Activated gamma-delta T cell treated with anti-CD3 and anti-CD28 coated beads, Interleukin-2, amount 50 U/mL, for 16 hours (primary cell): Measurements from ENCODE around the gene CPT1B.
"Not testable (repeated sequence)": the region's sequence is repeated elsewhere in the genome, so short reads cannot be mapped to it uniquely, and the experiment has no call there.

Experiments used
- DNase-seq: peaks from one replicate; pipeline ENCODE4 v3.0.0-alpha.2; 2020; ENCODE audit warnings: low read depth

Gene CPT1B

DNA sequence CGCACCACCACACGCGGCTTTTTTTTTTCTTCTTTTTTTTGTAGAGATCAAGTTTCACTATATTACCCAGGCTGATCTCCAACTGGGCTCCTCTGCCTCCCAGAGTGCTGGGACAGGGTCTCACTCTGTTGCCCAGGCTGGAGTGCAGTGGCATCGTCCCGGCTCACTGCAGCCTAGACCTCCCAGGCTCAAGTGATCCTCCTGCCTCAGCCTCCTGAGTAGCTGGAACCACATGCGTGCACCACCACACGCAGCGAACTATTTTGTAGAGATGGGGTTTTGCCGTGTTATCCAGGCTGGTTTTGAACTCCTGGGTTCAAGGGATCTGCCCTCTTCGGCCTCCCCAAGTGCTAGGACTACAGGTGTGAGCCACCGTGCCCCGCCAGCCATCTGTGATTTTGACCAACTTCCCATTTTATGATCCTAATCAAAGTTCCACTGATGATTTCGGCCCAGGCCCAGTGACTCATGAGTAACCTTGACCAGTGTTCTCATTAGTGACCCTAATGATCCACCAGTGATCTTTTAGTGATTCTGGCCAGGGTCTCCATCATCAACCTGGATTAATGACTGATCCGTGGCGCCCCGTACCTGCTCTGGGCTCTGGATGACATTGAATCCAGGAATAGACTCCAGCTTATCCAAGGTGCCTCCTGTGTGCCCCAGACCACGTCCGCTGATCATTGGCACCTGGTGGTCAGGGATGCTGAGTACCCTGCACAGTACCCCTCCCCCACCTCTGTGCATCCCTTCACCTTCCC lies 50.1 kb downstream of the CPT1B start:
- no peak for DNase-seq

- no peak for DNase-seq
Measured at GRCh38 chr22:50526834-50527801, 51.1 kb downstream of the CPT1B start.

- DNase-seq = peak; percentile 65
Measured at GRCh38 chr22:50526108-50526833, 52.0 kb downstream of the CPT1B start.

DNA sequence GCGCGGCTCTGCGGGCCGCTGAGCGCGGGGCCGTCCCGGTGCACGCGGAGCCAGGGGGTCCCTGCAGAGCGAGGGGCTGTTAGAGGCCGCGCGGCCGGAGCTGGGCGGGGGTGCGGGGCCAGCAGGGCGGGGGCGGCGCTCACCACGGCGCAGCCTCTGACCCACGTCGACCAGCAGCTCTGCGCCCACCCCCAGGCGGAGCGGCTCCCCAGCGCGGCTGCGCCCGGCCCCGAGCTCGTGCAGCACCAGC lies 52.4 kb downstream of the CPT1B start:
- DNase-seq = no peak

DNA sequence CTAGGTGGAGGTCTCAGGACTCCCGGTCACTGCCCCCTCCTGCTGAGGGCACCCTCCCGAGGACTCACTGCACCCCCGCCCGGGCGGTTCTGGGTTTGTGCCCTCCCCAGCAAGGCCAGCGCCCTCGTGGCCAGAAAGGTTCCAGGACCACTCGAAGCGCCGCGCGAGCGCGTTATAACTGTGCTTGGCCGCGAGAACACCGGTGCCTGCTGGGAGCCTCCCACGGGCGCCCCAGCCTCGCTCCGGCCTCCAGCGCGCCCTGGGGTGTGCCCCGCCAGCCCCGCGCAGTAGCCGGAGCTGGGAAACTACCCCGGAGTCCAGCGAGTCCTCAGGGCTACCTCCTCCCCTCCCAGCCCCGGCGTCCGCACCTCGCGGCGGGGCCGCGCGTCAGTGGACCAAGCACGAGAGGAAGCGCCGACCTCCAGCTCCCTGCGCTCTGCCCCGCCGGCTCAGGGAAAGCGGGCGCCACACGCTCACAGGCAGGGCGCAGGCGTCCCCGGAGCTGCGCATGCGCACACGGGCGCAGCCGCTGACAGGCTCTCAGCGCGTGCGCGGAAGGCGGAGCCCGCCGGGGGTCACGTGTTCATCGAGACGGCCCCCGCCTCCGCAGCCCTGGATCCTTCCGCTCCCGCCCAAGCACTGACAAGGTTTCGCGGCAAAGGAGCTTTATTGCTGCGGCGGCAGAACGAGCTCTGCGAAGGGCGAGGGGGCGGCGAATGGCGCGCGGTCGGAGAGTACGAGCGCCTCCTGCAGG lies 52.9 kb downstream of the CPT1B start, which contains the start of gene SCO2:
Gene SCO2 (minus strand): TSS at position 495 of the 754 bp plus-strand sequence. CDS start 1,187 bp downstream, outside the sequence.
- peak; percentile 97 for DNase-seq

GRCh38 chr22:50524676-50525103 lies 53.5 kb downstream of the CPT1B start:
- no peak for DNase-seq

GRCh38 chr22:50523806-50524675 lies 54.2 kb downstream of the CPT1B start:
- no peak for DNase-seq

DNA sequence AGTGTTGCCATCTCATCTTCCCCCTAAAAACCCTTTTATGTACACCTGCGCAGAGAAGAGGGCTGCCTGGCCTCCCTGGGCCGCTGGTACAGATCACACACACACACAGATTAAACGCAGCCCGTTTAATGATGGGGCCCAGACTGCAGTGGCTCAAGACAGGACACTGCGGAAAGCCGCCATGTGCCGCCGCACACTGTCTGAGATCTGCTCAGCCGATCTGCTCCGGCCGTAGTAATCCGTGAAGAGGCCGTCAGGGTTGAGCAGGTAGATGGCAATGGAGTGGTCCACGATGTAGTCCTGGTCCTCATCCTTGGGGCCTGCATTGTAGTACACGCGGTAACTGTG lies 54.8 kb downstream of the CPT1B start:
- no peak for DNase-seq

DNA sequence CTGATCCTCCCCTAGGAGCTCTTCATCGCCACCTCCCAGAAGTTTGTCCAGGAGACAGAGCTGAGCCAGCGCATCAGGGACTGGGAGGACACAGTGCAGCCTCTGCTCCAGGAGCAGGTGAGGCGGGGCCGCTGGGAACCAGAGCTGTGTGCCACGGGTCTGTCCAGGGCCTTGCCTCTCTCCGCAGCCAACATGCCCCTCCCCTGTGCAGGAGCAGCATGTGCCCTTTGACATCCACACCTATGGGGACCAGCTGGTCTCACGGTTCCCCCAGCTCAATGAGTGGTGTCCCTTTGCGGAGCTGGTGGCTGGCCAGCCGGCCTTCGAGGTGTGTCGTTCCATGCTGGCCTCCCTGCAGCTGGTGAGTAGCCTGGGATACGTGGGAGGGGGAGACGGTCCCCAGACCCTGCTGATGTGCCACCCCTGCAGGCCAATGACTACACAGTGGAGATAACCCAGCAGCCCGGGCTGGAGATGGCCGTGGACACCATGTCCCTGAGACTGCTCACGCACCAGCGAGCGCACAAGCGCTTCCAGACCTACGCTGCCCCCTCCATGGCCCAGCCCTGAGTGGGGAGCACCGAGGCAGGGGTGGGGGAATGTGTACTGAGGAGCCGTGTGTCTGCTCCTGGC lies 55.3 kb downstream of the CPT1B start:
- no peak for DNase-seq

DNA sequence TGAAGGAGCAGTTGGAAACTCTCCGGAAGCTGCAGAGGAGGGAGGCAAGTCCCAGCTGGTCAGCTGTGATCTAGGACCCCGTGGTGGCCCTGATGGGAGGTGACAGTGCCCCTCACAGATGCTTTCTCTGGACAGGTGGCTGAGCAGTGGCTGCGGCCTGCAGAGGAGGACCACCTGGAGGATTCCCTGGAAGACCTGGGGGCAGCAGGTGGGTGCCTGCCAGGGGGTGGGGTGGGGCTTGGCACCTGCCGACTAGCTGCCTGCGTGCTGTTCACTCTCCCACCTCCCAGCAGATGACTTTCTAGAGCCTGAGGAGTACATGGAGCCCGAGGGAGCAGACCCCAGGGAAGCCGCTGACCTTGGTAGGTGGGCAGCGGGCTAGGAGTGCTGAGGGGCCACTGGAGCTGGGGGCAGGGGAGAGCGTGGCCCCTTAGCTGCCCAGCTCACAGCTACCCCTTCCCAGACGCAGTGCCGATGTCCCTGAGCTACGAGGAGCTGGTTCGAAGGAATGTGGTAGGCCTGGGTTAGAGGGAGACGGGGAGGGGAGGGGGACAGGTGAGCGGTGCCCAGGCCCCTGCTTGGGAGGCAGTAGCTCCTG lies 55.9 kb downstream of the CPT1B start:
- no peak for DNase-seq

- no peak for DNase-seq
Measured at GRCh38 chr22:50521710-50522109, 56.5 kb downstream of the CPT1B start.

GRCh38 chr22:50520826-50521453 lies 57.3 kb downstream of the CPT1B start:
- DNase-seq = no peak

- not testable (repeated sequence) for DNase-seq
Measured at GRCh38 chr22:50520184-50520583, 58.0 kb downstream of the CPT1B start.

DNA sequence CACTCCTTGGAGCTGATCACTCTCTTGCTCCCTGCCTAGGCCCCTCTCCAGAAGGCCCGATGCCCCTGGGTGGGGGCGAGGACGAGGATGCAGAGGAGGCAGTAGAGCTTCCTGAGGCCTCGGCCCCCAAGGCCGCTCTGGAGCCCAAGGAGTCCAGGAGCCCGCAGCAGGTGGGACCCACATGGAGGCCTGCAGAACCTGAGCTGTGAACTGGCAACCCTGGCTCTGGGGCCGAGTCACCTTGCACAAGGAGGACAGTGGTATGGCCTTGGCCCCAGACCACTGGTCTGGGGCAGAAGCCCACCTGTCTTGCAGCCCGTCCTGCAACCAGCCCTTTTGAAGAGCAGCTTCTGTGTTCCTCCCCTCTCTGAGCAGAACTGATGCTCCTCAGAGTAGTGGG lies 59.1 kb downstream of the CPT1B start:
- DNase-seq = no peak
